UCSD-AML1 (cell line): ENCODE data around the gene LMF1.
"Not testable (repeated sequence)": the region's sequence is repeated elsewhere in the genome, so short reads cannot be mapped to it uniquely, and the experiment has no call there.

Experiments
- DNase-seq: peaks from one replicate; lab custom pipeline; 2025; ENCODE audit not compliant: unreplicated experiment; lab: John Stamatoyannopoulos, UW

LMF1 gene

DNA sequence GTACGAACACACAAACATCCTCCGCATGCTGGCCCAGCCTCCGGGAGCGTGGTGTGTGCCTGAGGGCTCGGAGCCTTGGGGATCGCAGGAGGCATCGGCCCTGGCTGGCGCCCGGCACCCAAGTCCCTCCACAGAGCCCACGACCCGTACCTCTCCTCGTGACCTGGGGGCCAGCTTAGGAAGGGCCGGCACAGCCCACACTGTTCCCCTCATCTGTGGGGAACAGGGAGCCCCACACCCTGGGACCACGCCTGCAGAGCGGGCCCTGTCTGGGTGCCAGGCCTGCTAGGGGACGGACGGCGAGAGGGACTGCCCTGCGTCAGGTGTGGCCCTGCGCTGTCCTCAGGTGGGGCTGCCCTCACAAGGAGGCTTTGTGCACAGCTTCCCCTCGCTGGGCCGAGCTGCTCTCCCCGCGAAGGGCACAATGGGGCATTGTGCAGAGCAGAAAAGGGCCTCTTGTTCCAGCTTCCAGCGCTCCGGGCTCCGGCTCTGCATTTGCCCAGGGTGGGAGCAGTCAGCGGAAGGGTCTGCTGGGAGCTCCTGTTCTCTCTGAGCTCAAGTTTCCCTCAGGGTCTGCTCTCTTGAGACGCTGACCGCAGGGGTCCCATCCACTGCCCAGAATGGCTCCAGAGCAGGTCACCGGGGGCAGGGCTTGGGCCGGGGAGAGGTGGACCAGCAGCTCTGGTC, 1.7 kb upstream of the LMF1 start:
- DNase-seq = no peak

DNA sequence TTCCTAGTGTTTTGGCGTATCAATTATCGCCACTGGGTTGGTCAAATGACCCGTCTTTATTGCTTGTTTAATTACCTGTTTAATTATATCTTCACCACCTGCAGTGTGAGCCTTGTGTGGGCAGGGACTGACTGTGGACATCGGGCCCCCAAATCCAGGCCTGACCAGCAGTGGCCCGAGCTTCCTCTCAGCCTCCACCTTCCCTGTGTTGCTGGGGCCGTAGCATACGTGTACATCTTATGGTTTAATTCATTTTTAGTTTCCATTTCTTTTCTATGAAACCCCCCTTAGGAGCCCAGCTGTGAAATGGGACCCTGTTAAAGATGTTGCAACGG, 1.2 kb upstream of the LMF1 start:
- no peak for DNase-seq

- no peak for DNase-seq
These were observed 760 bp upstream of the LMF1 start for GRCh38 chr16:971582-971905.

DNA sequence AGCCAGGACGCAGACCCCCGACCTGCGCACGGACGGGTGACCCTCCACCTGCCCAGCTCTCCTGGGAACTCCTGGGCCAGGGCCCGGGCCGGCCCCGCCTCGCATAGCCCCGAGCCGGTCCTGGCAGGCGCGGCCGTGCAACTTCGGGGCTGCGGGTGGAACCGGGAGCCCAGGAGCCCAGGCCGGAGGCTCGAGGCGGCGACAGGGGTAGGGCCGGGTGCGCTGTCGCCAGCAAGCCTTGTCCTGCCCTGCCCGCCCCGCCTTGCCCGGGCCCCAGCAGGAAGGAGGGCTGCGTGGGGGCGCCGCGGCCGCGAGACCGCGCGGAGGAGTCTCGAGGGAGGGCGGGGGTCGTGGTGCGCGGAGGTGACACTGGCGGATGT, 408 bp downstream of the LMF1 start:
- no peak for DNase-seq

DNA sequence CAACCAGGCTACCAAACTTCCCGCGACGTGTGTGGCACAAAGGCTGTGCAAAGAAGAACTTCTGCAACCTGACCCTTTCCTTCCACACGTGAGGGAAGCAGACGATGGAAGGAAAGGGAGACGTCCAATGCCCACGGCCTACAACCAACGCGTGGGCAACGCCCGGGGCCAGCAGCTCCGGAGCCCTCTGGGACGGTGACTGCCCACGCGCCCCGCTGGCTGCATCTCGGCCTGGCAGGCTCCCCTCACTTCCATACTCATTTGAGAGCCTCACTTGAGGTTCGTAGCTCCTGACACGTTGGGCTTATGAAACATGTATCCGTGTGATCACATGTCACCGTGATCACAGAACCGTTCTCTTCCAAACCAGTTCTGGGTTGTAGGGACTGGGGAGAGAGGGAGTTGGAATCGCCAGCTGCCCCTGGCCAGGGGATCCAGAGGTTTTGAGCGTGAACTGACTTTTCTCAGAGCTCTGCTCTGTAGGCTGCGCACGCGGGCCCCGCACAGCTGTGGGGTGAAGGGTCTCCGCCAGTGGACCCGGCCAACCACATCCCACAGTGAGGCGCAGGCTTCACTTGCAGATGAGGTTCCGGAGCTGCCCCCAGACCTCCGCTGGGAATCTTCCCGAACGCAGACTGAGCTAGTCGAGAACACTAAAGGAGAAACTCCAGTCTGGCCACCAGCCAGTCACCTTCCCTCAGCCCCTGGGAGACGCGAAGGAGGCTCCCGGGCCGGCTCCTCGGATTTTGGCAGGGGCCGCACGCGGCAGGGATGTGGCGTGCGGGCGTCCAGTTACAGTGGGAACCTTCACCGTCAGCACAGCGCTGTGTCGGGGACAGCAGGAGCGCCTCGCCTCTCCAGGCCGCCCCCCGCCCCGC, 1.0 kb downstream of the LMF1 start:
- DNase-seq = no peak

DNA sequence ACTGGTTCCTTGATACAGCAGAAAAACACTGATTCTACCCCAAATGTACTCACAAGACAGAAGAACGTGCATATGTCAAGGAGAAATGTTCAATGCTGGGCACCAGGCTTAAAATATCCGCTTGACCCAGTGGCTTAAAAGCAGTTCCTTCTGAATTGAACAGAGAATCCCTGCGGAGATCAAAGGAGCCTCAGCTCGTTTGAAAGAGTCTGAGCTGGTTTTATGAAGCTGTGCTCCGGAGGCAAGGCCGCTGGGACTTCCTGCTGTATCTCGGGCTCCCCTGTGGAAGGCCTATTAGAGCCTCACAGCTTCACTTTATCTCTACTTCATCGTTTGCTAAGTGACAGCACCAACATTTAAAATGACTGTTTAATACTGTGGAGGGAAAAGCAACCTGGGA, 2.2 kb downstream of the LMF1 start:
- DNase-seq = no peak

- DNase-seq = no peak
These were observed 3.1 kb downstream of the LMF1 start for GRCh38 chr16:967546-968295.

DNA sequence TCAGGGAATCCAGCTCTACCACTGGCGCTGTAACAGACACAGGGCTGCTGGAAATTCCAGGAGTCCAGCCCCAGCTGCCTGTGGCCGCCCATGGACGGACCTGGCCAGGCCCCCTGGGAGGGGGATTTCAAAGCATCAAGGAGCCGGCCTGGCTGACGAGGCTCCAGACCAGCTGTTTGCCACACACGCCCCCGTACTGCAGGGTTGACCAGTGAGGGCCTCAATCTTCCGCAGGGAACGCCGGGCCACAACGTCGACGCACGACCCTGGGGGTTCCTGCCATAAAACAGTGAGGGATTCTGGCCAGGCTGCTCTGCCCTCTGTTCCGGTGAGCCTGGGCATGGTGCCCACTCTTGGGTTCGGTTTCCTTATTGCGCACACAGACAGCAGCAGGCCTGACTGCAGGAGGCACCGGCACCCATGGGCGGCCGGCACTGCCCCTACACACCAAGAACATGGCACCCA, 3.7 kb downstream of the LMF1 start:
- DNase-seq = no peak

DNA sequence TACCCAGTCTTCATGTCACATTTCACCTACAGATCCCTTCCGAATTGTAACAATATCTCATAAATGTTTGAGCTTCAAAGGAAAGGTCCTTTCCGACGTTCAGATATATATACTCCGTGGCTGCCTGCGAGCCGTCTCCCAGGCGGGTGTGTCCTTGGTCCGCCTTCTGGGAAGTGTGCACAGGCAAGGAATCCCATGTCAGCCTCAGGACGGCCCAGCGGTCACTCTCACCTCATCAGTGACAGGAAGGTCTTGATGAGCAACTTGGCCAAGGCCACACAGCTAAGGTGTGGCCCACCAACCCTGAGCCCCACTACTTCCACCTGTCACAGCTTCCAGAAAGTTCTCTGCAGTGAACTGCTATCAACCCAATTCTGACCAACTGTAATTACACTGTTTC, 4.3 kb downstream of the LMF1 start:
- no peak for DNase-seq

- no peak for DNase-seq
These were observed 4.7 kb downstream of the LMF1 start for GRCh38 chr16:966035-966434.

DNA sequence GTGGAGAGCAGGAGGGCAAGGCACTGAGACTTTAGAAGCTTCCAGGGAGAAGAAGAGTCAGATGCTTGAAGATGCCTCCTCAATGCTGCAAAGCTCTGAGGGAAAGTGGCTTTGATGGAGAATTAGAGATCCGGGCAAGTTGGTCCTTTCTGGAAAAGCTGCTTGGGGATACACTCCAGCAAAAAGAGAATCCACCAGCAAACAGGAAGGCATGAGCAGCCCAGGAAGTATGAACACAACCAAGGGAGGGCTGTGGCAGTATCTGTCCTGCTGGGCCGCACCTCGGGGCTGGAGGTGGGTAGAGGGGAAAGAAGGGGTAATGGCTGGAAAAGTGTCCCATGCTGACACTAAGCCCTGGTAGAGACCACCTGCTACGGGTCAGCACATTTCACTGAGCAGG, 5.3 kb downstream of the LMF1 start:
- DNase-seq = no peak

DNA sequence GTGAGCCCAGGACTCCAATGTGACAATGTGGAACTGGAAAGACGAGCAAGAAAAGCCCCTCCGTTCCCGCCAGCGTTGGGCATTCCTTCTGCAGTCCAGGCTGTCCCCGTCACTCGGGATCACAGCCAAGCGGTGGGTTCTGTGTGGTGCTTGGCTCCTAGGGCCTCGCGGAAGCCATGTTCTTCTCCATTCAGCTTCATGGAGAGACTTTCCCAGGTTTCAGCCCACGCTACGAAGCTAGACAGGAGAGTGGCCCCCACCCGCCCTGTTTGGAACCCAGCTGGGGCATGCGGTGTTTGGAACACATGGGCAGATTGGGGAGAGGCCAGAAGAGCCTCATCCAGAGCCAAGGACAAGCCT, 5.8 kb downstream of the LMF1 start:
- no peak for DNase-seq

DNA sequence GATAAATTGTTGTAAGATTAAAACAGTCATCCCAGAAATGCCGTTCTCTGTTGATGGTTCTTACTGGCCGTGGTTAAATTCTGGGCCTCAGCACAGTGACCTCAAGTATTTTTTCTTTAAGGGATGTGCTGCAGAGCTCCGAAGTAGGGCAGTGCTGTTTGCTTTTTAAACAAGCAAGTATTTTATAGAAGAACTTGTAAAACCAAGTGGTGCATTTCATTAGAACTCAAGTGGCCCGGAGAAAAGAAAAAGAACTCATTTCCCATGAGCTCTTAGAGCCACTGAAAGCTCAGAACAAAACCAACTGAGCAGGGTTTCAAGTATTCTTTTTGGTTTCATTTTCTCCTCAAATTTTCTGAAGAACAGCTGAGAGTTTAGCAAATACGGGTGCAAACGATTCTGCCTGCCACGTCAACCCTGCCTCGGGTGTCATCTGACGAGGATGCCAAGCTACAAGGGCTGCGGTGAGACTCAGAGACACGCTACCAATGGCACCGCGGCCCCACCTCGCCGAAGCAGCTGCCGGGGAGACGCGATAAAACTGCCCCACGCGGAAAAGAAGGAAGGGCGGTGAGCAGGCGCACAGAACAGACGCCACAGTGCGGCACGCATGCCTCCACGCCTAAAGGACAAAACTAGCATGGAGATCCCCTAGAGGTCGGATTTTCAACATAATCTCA, 6.3 kb downstream of the LMF1 start:
- no peak for DNase-seq

GRCh38 chr16:963913-964312, 6.9 kb downstream of the LMF1 start:
- no peak for DNase-seq

- no peak for DNase-seq
These were observed 7.6 kb downstream of the LMF1 start for GRCh38 chr16:962901-963814.

DNA sequence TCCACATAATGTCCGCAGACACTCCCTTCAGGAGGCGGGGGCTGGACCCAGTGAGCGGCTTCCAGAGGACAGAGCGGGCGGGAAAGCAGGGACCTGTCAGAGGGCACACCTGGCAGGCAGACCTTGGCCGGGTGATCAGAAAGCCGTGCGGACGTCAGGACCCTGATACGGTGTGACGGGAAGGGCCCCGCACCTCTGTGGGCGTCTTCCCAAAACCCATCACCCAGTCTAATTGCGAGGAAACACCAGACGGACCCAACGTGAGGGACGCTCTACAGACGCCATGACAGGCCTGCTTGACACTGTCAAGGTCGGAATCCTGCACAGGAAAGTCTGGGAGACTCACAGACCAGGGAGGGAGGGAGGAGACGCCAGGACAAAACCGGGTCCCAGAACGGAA, 8.4 kb downstream of the LMF1 start:
- DNase-seq = no peak

GRCh38 chr16:959232-960040, 11.3 kb downstream of the LMF1 start:
- no peak for DNase-seq

- not testable (repeated sequence) for DNase-seq
These were observed 15.0 kb downstream of the LMF1 start for GRCh38 chr16:955766-956165.

- not testable (repeated sequence) for DNase-seq
These were observed 17.0 kb downstream of the LMF1 start for GRCh38 chr16:953818-954217.

- DNase-seq = no peak
These were observed 18.5 kb downstream of the LMF1 start for GRCh38 chr16:952321-952720.
